Liver (tissue), 3 donors: ENCODE data around the gene EIF4A2.

Experiments used
- ATF3 ChIP-seq: IDR thresholded peaks from 2 replicates; pipeline ENCODE4 v1.6.1; 2016; ENCODE audit warnings: antibody characterized with exemption
- CTCF ChIP-seq: fragments of 150-350 bp; IDR thresholded peaks from 2 replicates; pipeline ENCODE4 v1.5.1; 2017; ENCODE audit warnings: improper control_type of control experiment, low read depth, low read length; ENCODE audit not compliant: missing input control
- GABPA ChIP-seq, 2 donors: IDR thresholded peaks in 1 of 2; conservative IDR thresholded peaks in 1 of 2; 2 replicates each; pipeline ENCODE4 v1.6.1; 2016; ENCODE audit warnings: antibody characterized with exemption in 2 of 2, mild to moderate bottlenecking in 1 of 2, moderate library complexity in 1 of 2
- HNF4A ChIP-seq, 2 donors: conservative IDR thresholded peaks; 2 replicates each; pipeline ENCODE4 v1.6.1; 2016; ENCODE audit warnings: antibody characterized with exemption in 2 of 2, mild to moderate bottlenecking in 2 of 2
- JUND ChIP-seq, 2 donors: IDR thresholded peaks; 2 replicates each; pipeline ENCODE4 v1.6.1; 2016; ENCODE audit warnings: antibody characterized with exemption in 2 of 2
- MAX ChIP-seq: IDR thresholded peaks from 2 replicates; pipeline ENCODE4 v1.6.1; 2016; ENCODE audit warnings: antibody characterized with exemption
- NR2F2 ChIP-seq: IDR thresholded peaks from 2 replicates; pipeline ENCODE4 v1.6.1; 2016; ENCODE audit warnings: antibody characterized with exemption
- RAD21 ChIP-seq, 2 donors: IDR thresholded peaks; 2 replicates each; pipeline ENCODE4 v1.6.1; 2016; ENCODE audit warnings: antibody characterized with exemption in 2 of 2, mild to moderate bottlenecking in 2 of 2
- REST ChIP-seq: IDR thresholded peaks from 2 replicates; pipeline ENCODE4 v1.6.1; 2016; ENCODE audit warnings: antibody characterized with exemption, mild to moderate bottlenecking
- RXRA ChIP-seq, 2 donors: IDR thresholded peaks; 2 replicates each; pipeline ENCODE4 v1.6.1; 2017 to 2018; ENCODE audit warnings: antibody characterized with exemption in 2 of 2, mild to moderate bottlenecking in 1 of 2
- SP1 ChIP-seq: IDR thresholded peaks from 2 replicates; pipeline ENCODE4 v1.6.1; 2018; ENCODE audit warnings: antibody characterized with exemption, mild to moderate bottlenecking
- TAF1 ChIP-seq: conservative IDR thresholded peaks from 2 replicates; pipeline ENCODE4 v1.6.1; 2016; ENCODE audit warnings: antibody characterized with exemption, mild to moderate bottlenecking
- YY1 ChIP-seq: IDR thresholded peaks from 2 replicates; pipeline ENCODE4 v1.6.1; 2016; ENCODE audit warnings: antibody characterized with exemption, mild to moderate bottlenecking
- ZBTB33 ChIP-seq: IDR thresholded peaks from 2 replicates; pipeline ENCODE4 v1.6.1; 2016; ENCODE audit warnings: antibody characterized with exemption
- donor health status: healthy.
- donor health status: healthy.

GRCh38 chr3:186825294-186825821 is 42.0 kb downstream of the EIF4A2 start:
- TF ChIP-seq CTCF, result no peak
- TF ChIP-seq MAX, result no peak
- TF ChIP-seq RXRA (IDR thresholded peaks at IDR 0.05), result no peak
- TF ChIP-seq YY1, result no peak
- TF ChIP-seq JUND (IDR thresholded peaks at IDR 0.05), result no peak
- no peak for TF ChIP-seq RAD21 (IDR thresholded peaks at IDR 0.05)
- no peak for TF ChIP-seq REST
- no peak for TF ChIP-seq TAF1
- TF ChIP-seq GABPA (IDR thresholded peaks at IDR 0.05 in 1 of 2, conservative IDR thresholded peaks at IDR 0.05 in 1 of 2), result no peak
- TF ChIP-seq SP1, result no peak
- no peak for TF ChIP-seq HNF4A (conservative IDR thresholded peaks at IDR 0.05)
- TF ChIP-seq ZBTB33, result no peak
- no peak for TF ChIP-seq ATF3
- TF ChIP-seq NR2F2, result no peak
